Stimulated activated CD8-positive, alpha-beta memory T cell treated with anti-CD3 and anti-CD28 coated beads, Interleukin-7, amount 100 ng/mL, for 1 hour (primary cell): ENCODE data around the gene ZCCHC2.

Source experiments
- DNase-seq, 2 donors: peaks; one replicate each; pipeline ENCODE4 v3.0.0-alpha.2; 2020; ENCODE audit warnings: low read depth in 2 of 2

The ZCCHC2 gene

GRCh38 chr18:62522504-62523254, at the start of gene ZCCHC2:
Gene ZCCHC2 (plus strand): TSS chr18:62523025. CDS start chr18:62523425, 400 bp downstream.
- peak; percentile 97 to 99 for DNase-seq

GRCh38 chr18:62479574-62479973, 43.3 kb upstream of the ZCCHC2 start:
- DNase-seq = no peak

GRCh38 chr18:62480927-62481326, 41.9 kb upstream of the ZCCHC2 start:
- no peak for DNase-seq

- no peak for DNase-seq
These were observed 37.9 kb upstream of the ZCCHC2 start for GRCh38 chr18:62484941-62485340.

- DNase-seq = no peak
These were observed 37.1 kb upstream of the ZCCHC2 start for GRCh38 chr18:62485684-62486083.

- no peak for DNase-seq
These were observed 36.4 kb upstream of the ZCCHC2 start for GRCh38 chr18:62486290-62486964.

- DNase-seq = no peak
These were observed 35.7 kb upstream of the ZCCHC2 start for GRCh38 chr18:62487161-62487560.

GRCh38 chr18:62490967-62491695, 31.7 kb upstream of the ZCCHC2 start:
- DNase-seq = no peak

- DNase-seq = no peak
These were observed 29.6 kb upstream of the ZCCHC2 start for GRCh38 chr18:62493033-62493862.

- no peak for DNase-seq
These were observed 28.1 kb upstream of the ZCCHC2 start for GRCh38 chr18:62494764-62495163.

- DNase-seq = no peak
These were observed 26.6 kb upstream of the ZCCHC2 start for GRCh38 chr18:62496262-62496661.

- no peak for DNase-seq
These were observed 25.5 kb upstream of the ZCCHC2 start for GRCh38 chr18:62497190-62497772.

- DNase-seq = no peak
These were observed 24.1 kb upstream of the ZCCHC2 start for GRCh38 chr18:62498616-62499262.

GRCh38 chr18:62499263-62499650, 23.6 kb upstream of the ZCCHC2 start:
- DNase-seq = no peak

GRCh38 chr18:62500174-62500573, 22.7 kb upstream of the ZCCHC2 start:
- no peak for DNase-seq

GRCh38 chr18:62500966-62501591, 21.7 kb upstream of the ZCCHC2 start:
- no peak for DNase-seq

GRCh38 chr18:62505669-62506494, 16.9 kb upstream of the ZCCHC2 start:
- peak in 1 of 2 donors; percentile 12 for DNase-seq

GRCh38 chr18:62506495-62507143, 16.2 kb upstream of the ZCCHC2 start:
- no peak for DNase-seq

- DNase-seq = no peak
These were observed 13.0 kb upstream of the ZCCHC2 start for GRCh38 chr18:62509779-62510178.
